ENCODE measurements around the gene KHNYN.

GRCh38 chr14:24441904-24442239 is 12.1 kb downstream of the KHNYN start:
- no peak for TF ChIP-seq EZH2 (IDR thresholded peaks at IDR 0.05; ENCODE audit: borderline replicate concordance, low read depth, low read length, severe bottlenecking)
- no peak for TF ChIP-seq CTCF (IDR thresholded peaks at IDR 0.05; ENCODE audit: borderline replicate concordance, extremely low read depth, low read length, poor library complexity, severe bottlenecking)
